ENCODE measurements around the gene S100A7A.
"Not testable (repeated sequence)": the region's sequence is repeated elsewhere in the genome, so short reads cannot be mapped to it uniquely, and the experiment has no call there.

S100A7A gene

DNA sequence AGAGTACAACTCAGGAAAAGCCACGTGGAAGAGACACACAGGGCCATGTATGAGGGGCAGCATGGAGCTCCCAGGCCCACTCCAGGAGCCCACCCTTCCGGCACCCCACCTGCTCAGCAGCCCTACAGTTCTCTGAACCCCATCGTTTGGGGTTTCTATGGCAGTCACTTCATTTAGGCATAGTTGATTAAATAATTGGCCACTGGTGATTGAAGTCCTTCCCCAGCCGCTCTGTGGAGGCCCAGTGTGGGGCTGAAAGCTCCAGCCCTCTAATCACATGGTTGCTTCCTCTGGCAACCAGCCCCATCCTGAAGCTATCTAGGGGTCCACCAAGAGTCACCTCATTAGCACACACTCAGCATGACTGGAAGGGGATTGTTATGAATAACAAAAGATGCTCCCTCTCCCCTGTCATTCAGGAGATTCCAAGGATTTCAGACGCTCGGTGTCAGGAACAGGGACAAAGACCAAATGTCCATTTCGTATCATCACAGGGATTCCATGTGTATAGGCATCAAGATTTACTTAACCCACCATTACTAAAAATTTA is 12.2 kb upstream of the S100A7A start:
- H2AFZ ChIP-seq (ENCODE audit: low read length), result no peak overlapping the region
- H3K27me3 ChIP-seq (ENCODE audit: insufficient read depth, low read length), result peaks cover 8% of the 10 kb centered on the region; the same call in 1 of the 2 replicates
- no peaks in the 10 kb centered on the region for H3K36me3 ChIP-seq (ENCODE audit: insufficient read depth, low read length)
- no peaks in the 10 kb centered on the region for H3F3A ChIP-seq (ENCODE audit: insufficient read depth, low read length)
- no peaks in the 10 kb centered on the region for H3K4me1 ChIP-seq (ENCODE audit: insufficient read depth, low read length, severe bottlenecking)
- H4K20me1 ChIP-seq (ENCODE audit: insufficient read depth, low read length), result no peaks in the 10 kb centered on the region
- no peak overlapping the region for H3K4me2 ChIP-seq (ENCODE audit: low read length)
- H3K9me3 ChIP-seq (ENCODE audit: low read length), result no peaks in the 10 kb centered on the region
- H3K9me2 ChIP-seq (ENCODE audit: low read depth, low read length), result no peaks in the 10 kb centered on the region
- no peak overlapping the region for H3K4me3 ChIP-seq (ENCODE audit: low read depth, low read length, poor library complexity, severe bottlenecking)
- no peak overlapping the region for H3K27ac ChIP-seq (ENCODE audit: low read depth, low read length, poor library complexity, severe bottlenecking)
- H3K9ac ChIP-seq (ENCODE audit: low read length), result no peak overlapping the region
- no peaks in the 10 kb centered on the region for H3K79me2 ChIP-seq (ENCODE audit: insufficient read depth, low read length)
- no peak for TF ChIP-seq EZH2 (IDR thresholded peaks at IDR 0.05; ENCODE audit: borderline replicate concordance, low read length)
- TF ChIP-seq, protein P1, sequence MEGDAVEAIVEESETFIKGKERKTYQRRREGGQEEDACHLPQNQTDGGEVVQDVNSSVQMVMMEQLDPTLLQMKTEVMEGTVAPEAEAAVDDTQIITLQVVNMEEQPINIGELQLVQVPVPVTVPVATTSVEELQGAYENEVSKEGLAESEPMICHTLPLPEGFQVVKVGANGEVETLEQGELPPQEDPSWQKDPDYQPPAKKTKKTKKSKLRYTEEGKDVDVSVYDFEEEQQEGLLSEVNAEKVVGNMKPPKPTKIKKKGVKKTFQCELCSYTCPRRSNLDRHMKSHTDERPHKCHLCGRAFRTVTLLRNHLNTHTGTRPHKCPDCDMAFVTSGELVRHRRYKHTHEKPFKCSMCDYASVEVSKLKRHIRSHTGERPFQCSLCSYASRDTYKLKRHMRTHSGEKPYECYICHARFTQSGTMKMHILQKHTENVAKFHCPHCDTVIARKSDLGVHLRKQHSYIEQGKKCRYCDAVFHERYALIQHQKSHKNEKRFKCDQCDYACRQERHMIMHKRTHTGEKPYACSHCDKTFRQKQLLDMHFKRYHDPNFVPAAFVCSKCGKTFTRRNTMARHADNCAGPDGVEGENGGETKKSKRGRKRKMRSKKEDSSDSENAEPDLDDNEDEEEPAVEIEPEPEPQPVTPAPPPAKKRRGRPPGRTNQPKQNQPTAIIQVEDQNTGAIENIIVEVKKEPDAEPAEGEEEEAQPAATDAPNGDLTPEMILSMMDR (IDR thresholded peaks at IDR 0.05; ENCODE audit: low read length), result no peak

DNA sequence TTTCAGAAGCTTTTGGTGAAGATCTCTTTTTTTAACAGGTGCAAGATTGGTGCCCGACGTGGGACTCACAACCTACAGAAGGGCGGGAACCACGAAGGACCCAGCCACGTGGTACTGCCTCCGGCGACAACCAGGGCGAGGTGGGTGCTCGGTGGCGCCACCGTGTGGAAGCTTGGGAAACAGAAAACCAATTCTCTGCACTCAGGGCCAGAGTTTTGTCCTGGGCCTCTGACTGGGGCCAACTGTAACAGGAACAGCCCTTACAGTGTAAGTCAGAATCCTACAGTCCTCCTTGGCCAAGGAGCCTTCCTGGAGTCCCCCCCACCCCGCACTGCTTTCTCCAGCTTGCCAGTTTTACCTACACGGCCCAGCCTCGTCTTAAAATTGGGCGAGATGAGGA is 11.6 kb upstream of the S100A7A start:
- Histone ChIP-seq H3F3A (ENCODE audit: insufficient read depth, low read length) (no peaks in the 10 kb centered on the region), H3K9ac (ENCODE audit: low read length) (no peak overlapping the region), H3K4me3 (ENCODE audit: low read depth, low read length, poor library complexity, severe bottlenecking) (no peak overlapping the region), H3K36me3 (ENCODE audit: insufficient read depth, low read length) (no peaks in the 10 kb centered on the region), H4K20me1 (ENCODE audit: insufficient read depth, low read length) (no peaks in the 10 kb centered on the region), H3K4me1 (ENCODE audit: insufficient read depth, low read length, severe bottlenecking) (no peaks in the 10 kb centered on the region), H3K79me2 (ENCODE audit: insufficient read depth, low read length) (no peaks in the 10 kb centered on the region), H3K4me2 (ENCODE audit: low read length) (no peak overlapping the region), H3K27ac (ENCODE audit: low read depth, low read length, poor library complexity, severe bottlenecking) (no peak overlapping the region), H3K27me3 (ENCODE audit: insufficient read depth, low read length) (peaks cover 8% of the 10 kb centered on the region; the same call in 1 of the 2 replicates), H3K9me2 (ENCODE audit: low read depth, low read length) (no peaks in the 10 kb centered on the region), H3K9me3 (ENCODE audit: low read length) (no peaks in the 10 kb centered on the region), H2AFZ (ENCODE audit: low read length) (no peak overlapping the region)
- TF ChIP-seq, protein P1 (IDR thresholded peaks at IDR 0.05; ENCODE audit: low read length), result peak; percentile 51
- TF ChIP-seq EZH2 (IDR thresholded peaks at IDR 0.05; ENCODE audit: borderline replicate concordance, low read length), result no peak

DNA sequence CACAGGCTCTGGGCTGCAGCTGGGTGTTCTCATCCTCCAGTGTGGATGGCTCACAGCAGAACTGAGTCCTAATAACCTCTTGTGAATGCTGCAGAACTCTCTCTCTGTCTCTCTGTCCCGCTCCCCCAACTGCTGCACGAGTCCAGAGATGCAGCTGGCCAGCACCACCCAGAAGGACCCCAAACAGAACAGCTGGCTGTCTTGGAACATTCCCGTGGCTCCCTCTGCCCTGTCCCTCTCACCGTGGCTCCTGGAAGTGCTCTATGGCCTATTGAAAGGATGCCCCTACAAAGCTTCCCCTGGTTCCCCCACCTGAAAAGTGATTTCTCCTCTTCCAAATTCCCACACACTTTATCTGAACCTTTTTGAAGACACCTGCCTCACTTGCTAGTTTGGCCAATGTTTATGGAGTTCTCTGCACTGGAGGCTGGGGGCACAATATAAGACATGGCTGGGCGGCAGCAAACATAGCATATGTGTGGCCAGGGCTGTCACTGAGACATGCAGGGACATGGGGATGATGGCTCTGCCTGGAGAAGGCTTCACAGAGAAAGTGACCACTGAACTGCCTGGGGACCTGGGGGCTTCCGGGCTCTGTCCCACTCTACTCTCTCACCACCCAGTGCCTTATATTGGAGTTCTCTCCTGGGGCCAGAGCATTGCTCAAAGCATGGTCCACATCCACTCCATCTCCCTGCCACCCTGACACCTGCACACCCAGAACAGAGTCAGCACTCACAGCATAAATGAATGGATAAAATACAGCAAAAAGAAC is 10.3 kb upstream of the S100A7A start:
- not testable (repeated sequence) for H3K27me3 ChIP-seq (ENCODE audit: insufficient read depth, low read length); H3K4me3 ChIP-seq (ENCODE audit: low read depth, low read length, poor library complexity, severe bottlenecking); H3K27ac ChIP-seq (ENCODE audit: low read depth, low read length, poor library complexity, severe bottlenecking); H3F3A ChIP-seq (ENCODE audit: insufficient read depth, low read length); H3K9ac ChIP-seq (ENCODE audit: low read length); H3K36me3 ChIP-seq (ENCODE audit: insufficient read depth, low read length); H3K4me1 ChIP-seq (ENCODE audit: insufficient read depth, low read length, severe bottlenecking); H3K79me2 ChIP-seq (ENCODE audit: insufficient read depth, low read length); H2AFZ ChIP-seq (ENCODE audit: low read length); H3K4me2 ChIP-seq (ENCODE audit: low read length); H3K9me3 ChIP-seq (ENCODE audit: low read length); H4K20me1 ChIP-seq (ENCODE audit: insufficient read depth, low read length); H3K9me2 ChIP-seq (ENCODE audit: low read depth, low read length)

DNA sequence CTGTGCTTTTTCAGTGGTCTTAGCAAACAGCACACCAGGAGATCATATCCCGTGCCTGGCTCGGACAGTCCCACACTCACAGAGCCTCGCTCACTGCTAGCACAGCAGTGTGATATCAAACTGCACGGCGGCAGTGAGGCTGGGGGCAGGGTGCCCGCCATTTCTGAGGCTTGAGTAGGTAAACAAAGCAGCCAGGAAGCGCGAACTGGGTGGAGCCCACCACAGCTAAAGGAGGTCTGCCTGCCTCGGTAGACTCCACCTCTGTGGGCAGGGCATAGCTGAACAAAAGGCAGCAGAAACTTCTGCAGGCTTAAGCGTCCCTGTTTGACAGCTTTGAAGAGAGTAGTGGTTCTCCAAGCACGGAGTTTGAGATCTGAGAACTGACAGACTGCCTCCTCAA is 9.0 kb upstream of the S100A7A start:
- peak overlapping the region; percentile 39; the same call in 1 of the 2 replicates for H3K4me2 ChIP-seq (ENCODE audit: low read length)
- not testable (repeated sequence) for H3K79me2 ChIP-seq (ENCODE audit: insufficient read depth, low read length); H3K9ac ChIP-seq (ENCODE audit: low read length); H3K4me1 ChIP-seq (ENCODE audit: insufficient read depth, low read length, severe bottlenecking); H2AFZ ChIP-seq (ENCODE audit: low read length); H3K4me3 ChIP-seq (ENCODE audit: low read depth, low read length, poor library complexity, severe bottlenecking); H3K9me3 ChIP-seq (ENCODE audit: low read length); H3K27me3 ChIP-seq (ENCODE audit: insufficient read depth, low read length); H3K27ac ChIP-seq (ENCODE audit: low read depth, low read length, poor library complexity, severe bottlenecking); H3K9me2 ChIP-seq (ENCODE audit: low read depth, low read length); H4K20me1 ChIP-seq (ENCODE audit: insufficient read depth, low read length); H3F3A ChIP-seq (ENCODE audit: insufficient read depth, low read length); H3K36me3 ChIP-seq (ENCODE audit: insufficient read depth, low read length)

DNA sequence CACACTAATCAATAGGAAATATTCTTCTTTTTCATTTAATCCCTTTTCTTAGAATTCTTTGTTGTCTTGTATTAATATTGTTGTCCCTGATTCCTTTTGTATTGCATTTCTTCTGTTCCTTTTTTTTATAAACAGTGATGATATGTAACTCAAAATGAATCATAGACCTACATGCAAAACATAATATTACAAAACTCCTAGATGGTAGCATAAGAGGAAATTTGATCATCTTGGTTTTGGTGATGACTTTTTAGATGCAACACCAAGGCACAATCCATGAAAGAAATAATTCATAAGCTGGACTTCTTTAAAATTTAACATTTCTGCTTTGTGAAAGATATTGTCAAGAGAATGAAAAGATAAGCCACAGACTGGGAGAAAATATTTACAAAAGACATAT is 2.4 kb upstream of the S100A7A start:
- H2AFZ ChIP-seq (ENCODE audit: low read length); H4K20me1 ChIP-seq (ENCODE audit: insufficient read depth, low read length); H3K9me3 ChIP-seq (ENCODE audit: low read length); H3K4me2 ChIP-seq (ENCODE audit: low read length); H3K36me3 ChIP-seq (ENCODE audit: insufficient read depth, low read length); H3K9ac ChIP-seq (ENCODE audit: low read length); H3K4me3 ChIP-seq (ENCODE audit: low read depth, low read length, poor library complexity, severe bottlenecking); H3F3A ChIP-seq (ENCODE audit: insufficient read depth, low read length); H3K27ac ChIP-seq (ENCODE audit: low read depth, low read length, poor library complexity, severe bottlenecking); H3K79me2 ChIP-seq (ENCODE audit: insufficient read depth, low read length); H3K4me1 ChIP-seq (ENCODE audit: insufficient read depth, low read length, severe bottlenecking); H3K9me2 ChIP-seq (ENCODE audit: low read depth, low read length); H3K27me3 ChIP-seq (ENCODE audit: insufficient read depth, low read length): not testable (repeated sequence)
